ENCODE measurements around the gene CCDC150.
"Not testable (repeated sequence)": the region's sequence is repeated elsewhere in the genome, so short reads cannot be mapped to it uniquely, and the experiment has no call there.

CCDC150 gene

DNA sequence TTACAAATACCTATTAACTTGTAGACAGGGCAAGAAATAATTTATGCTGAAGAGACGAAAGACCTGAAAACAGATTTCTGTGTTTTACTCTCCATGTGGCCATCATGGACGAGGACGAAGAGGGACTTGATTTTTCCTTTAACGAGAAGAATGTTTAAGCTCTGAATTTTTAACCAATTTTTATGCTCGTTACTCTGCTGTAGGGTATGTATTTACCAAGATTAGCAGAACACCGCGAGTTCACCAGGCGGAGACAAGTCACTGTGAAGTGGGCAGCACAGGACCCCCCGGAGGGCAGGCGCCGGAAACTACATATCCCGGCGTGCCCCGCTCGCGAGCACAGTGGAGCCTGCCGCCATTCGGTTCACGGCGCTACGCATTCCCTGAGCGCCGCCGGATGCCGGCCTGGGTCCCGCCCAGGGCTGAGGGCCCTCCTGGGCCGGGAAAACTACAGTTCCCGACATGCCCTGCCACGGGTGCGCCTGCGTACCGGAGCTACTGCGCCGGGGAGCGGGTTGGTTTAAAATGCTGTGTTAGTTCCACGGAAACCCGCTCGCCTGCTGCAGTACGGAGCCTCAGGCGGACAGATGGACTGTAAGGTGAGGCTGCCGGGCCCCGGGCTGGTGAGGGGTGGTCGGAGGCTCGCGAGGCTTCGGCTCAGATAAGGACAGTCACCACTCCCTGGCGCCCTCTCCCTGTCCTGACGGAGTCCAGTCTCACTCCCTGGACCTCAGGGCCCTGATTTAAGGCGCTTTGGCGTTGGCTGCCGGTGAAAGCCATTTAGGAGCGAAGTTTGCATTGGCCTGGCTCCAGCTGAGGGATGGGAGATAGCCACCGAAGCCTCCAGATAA is at the start of gene CCDC150:
Gene CCDC150 (plus strand): TSS at position 536 of the 851 bp plus-strand sequence. CDS start 52 bp downstream, at position 588.
- peak; percentile 79 to 92 (median 86) for DNase-seq

DNA sequence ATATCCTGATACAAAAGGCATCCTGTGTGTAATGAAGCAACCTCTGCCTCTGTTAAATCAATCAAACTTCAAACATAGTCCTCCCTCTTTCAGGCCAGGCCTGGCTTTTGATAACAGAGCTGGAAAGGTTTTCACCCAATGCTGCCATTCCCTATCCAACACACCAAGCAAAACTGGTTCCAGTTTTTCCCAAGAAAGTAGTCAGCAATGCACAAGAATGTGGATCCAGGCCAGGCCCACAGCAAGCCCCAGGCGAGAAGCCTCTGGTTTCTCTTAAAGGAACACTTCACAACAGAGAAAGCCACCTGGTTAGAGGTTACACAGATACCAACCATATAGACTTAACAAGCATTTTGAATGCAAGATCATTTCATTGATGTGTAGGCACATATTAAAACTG is 49.2 kb upstream of the CCDC150 start:
- no peak for DNase-seq

DNA sequence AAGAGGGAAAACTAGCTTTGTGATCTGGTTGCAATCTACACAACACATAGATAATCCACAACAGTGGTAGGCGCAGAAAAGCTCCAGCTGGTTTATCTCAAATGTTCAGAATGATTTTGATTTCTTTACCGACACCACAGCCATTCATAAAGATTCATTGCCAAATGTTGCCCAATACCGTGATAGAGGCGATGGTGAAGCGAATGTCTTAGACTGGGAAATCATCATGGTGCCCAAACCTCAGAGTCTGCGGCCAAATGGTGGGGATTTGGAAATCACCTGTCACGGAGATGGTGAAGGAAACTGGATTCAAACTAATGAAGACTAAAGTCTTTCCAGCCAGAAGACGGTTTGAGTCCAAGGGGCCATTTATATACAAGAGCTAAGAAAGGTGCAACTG is 48.5 kb upstream of the CCDC150 start:
- no peak for DNase-seq

DNA sequence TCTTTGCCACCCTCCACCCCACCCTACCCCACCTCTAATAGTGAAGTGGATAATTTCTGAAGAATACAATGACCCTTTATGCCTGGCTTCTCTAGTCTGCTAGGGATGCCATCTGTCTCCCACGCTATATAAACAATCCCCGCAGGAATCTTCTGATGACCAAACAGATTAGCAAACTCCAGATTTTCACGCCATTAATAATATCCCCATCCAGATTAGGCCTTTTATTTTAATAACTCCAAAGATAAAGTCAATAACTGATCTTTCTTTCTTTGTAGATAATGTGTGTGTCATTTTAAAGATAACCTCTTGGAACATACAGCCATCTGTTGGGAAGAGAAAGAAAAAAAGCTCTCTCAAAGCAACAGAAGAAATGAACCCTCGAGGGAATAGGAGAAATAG is 47.9 kb upstream of the CCDC150 start:
- no peak for DNase-seq

DNA sequence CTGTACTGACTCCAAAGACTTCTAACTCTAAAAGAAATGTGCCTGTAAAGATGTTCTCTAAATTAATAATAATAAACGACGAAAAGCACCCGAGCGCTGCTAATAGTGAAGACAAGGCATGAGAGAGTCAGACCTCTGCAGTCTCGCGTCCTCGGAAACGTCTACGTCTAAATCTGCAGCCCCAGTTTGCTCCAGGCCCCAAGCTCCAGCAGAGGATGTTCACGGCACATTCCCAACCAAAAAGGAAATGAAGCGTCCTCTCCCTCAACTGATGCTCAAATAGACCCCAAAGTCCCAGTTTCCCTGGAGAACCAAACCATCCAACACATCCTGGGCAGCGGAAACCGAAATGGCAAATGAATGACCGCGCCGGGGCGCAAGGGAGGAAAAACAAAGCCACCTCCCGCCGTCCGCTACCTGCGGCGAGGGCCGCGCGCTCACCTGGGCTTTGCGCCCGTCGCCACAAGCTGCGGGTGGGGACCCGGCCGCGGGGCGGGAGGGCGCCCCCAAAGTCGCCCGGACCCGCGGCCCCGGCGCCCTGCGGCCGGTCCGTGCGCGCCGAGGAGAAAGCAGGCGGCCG is 47.1 kb upstream of the CCDC150 start:
- no peak for DNase-seq

DNA sequence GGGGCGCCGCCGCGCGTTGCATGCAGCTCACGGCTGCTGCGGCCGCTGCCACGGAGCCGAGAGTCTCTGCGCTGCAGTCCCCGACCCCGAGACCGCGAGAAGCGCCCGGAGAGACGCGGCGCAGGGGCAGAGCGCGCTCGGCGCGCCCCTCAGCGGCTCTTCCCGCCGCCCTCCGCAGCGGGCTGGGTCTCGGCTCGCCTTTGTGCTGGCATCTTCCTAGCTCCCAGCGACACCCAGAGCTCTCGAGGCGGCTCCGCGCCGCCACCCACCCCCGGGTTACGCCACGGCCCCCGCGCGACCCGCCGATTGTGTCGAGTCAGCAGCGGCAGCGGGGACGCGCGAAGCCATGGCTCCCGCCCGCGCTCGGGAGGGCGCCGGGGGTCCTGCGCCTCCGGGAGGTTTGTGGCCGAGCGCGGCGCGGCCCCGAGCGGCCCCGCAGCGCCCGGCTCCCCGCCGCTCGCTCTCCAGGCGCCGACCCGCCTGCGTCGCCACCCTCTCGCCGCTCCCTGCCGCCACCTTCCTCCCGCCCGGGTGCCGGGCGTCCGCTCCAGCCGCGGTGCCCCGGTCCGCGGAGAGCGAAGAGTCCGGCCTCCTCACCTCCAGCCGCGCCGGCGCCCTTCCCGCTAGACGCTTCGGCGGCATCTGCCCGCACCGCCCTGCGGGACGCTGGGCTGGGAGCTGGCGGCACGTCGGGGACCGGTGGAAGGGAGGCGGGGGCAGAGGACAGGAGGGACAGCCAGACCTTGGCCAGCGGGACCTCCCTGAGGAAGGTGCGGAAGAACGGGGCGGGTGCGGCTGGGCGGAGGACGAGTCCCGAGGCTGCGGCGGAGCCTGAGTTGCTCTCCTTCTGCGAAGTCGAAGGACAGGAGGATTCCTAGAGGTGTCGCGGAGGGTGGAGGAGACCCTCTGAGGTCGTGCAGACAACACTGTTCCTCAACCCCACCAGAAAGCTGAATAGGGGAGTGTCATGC is 46.3 kb upstream of the CCDC150 start, which contains the start of gene HECW2:
Gene HECW2 (minus strand): TSS at position 644 of the 971 bp plus-strand sequence.
- no peak for DNase-seq

DNA sequence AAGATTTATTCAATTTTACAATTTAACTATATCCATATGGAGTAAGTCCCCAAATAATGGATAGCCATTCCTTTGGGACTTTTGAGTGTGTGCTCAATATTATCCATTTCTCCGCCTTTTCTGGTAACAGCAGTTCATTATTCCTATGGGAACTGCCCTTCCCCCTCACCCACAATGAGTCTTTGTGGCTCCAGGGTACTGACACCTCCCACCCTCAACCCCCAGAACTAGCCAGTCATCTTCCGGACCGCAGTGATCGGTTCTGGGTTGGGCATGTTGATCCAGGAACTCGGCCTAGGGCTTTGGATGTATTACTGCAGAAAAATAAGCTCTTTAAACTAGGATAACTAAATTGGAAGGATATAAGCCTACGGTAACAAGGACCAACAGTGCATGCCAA is 45.4 kb upstream of the CCDC150 start:
- DNase-seq = no peak

DNA sequence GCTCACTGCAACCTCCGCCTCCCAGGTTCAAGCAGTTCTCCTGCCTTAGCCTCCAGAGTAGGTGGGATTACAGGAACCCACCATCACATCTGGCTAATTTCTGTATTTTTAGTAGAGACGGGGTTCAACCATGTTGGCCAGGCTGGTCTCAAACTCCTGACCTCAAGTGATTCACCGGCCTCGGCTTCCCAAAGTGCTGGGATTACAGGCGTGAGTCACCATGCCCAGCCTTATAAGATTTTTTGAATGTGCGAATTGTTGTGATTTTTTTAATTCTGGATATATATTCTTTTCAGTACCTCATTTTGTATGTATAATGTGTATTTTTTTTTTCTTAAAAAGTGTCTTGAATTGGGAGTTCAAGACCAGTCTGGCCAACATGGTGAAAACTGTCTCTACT is 42.0 kb upstream of the CCDC150 start:
- no peak for DNase-seq

DNA sequence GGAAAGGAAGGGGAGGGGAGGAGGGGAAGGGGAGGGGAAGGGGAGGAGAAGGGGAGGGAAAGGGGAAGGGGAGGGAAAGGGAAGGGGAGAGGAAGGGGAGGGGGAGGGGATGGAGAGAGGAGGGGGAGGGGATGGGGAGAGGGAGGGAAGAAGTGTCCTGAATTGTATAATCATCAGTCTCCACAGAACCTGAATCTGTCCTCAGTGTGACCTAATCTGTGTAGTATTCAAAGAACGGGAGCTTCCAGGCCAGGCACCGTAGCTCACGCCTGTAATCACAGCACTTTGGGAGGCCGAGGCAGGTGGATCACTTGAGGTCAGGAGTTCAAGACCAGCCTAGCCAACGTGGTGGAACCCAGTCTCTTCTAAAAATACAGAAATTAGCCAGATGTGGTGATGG is 41.1 kb upstream of the CCDC150 start:
- DNase-seq = no peak

DNA sequence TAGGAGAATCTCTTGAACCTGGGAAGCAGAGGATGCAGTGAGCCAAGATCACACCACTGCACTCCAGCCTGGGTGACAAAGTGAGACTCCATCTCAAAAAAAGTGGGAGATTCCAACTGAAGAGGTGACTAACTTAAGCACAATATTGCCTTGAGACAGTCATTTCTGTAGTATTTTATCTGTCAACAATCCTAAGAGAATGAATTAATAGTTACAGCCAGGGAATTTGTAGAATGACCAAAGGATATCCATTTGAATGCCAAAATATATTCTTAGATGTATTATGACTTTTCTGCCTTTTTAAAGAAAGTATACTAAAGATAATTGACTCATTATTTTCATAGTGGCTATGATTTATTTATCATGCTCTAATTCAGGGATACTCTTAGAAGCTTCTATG is 40.7 kb upstream of the CCDC150 start:
- DNase-seq = no peak

DNA sequence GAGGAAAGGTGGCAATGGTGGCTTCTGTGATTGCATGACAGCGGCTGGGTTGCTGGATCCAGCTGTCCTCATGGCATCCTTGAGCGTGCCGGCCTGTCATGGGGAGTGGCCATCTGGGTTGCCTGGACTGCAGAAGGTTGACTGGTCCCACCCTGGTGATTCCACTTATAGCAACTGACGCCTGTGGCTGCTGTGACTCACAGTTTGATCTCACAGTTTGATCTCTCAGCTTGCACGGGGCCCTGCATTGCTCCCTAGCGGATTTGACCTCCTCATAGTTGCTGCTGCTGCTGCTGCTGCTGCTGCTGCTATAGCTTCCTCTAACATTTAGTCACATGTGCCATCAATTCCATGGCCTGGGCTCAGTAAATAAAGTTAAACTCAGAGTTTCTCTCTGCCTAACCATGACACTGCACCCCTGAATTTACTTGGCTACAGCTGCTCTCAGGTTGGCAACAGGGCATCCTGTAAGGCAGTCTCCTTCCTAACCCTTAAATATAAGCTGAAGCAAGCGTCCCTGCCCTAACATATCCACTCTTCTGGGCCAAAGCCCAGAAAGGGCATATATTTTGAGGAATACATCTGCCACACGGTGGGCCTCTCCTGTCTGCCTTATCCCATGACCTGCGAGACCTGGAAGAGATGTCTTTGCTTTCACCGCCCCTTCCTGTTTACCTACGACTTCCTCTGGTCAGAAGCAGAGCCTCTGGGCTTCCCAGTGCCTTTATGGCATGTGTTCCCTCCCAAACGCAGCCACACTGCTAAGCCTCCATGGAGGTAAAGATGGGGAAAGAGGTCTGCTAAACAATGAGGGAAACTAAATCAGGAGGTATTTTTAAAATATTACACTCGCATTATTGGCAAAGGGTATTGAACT is 37.8 kb upstream of the CCDC150 start:
- no peak for DNase-seq

DNA sequence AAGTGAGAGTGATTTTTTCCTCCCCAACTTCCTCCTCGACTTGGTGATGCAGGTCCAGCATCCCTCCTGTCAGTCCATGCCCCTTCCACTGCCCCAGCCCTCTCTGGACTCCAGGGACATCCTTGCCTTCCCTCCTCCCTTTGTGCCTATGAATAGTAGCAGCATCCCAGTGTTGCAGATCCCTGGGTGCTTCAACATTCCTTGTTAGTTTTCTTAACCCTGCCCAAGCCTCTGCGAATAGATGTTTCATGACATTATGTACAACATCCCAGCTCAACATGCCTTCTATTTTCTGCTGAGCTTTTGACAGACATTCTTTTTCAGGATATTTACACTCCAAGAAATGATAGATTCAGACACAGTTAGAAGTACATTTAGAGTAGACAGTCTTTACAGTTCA is 35.3 kb upstream of the CCDC150 start:
- no peak for DNase-seq

DNA sequence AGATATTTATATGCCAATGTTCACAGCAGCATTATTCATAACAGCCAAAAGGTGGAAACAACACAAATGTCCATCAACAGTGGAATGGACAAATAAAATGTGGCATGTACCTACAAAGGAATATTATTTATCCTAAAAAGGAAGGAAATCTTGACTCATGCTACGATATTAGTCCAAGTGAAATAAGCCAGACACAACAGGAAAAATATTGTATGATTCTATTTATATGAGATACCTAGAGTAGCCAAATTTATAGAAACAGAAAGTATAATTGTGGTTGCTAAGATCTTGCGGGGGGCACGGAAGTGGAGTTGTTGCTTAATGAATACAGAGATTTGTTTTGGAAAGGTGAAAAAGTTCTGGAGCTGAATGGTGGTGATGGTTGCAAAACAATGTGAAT is 33.0 kb upstream of the CCDC150 start:
- no peak for DNase-seq

DNA sequence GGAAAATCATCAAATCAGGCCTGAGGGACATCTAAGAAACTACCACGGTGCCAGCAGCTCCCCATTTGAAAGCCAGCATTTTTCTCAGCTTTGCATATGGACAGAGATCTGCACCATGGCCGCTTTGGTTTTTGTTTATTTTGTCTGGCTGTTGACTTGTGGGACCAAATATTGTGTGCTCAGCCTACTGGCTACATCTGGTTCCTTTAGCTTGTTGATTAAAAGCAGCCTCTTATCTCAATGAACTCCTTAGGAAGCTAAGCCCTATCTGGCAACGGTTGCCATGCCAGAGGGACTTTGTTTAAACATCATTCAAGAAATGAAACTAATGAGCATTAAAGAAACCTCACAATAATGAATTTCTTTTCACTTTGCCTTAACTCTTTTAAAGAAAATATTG is 32.4 kb upstream of the CCDC150 start:
- no peak for DNase-seq

DNA sequence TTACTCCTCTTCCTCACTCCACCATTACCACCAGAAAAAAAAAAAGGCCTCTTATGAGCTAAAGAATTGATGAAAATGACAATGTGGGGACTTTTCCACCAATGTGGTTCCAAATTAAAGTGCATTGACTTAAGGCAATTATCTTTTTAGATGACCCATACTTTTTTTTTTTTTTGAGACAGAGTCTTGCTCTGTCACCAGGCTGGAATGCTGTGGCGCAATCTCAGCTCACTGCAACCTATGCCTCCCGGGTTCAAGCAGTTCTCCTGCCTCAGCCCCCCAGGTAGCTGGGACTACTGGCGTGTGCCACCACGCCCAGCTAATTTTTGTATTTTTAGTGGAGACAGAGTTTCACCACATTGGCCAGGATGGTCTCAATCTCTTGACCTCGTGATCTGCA is 31.6 kb upstream of the CCDC150 start:
- DNase-seq = not testable (repeated sequence)

DNA sequence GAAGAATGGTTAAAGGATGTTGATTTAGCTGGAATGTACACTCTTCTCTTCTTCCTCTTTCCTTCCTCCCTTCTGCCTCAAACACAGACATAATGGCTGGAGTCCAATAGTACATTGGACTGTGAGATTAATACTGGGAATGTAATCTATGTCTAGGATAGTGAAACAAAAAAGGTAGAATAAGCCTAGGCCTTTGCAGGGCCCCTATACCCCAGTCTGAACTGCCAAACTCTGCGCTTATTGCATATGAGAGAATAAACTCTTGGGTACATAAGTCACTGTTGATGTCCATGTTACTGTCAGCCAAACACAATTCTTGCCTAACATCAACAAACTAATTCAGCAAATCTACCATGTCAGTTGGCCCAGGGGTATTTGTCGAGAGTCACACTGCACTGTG is 29.7 kb upstream of the CCDC150 start:
- no peak for DNase-seq

DNA sequence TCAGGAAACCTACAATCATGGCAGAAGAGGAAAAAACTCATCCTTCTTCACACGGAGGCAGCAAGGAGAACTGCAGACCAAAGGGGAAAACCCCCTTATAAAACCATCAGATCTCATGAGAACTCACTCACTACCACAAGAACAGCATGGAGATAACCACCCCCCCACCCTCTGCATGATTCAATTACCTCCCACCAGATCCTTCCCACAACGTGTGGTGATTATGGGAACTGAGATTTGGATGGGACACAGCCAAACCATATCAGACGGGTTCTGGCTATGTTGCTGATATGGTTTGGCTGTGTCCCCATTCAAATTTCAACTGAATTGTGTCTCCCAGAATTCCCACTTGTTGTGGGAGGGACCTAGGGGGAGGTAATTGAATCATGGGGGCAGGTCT is 28.7 kb upstream of the CCDC150 start:
- DNase-seq = no peak

DNA sequence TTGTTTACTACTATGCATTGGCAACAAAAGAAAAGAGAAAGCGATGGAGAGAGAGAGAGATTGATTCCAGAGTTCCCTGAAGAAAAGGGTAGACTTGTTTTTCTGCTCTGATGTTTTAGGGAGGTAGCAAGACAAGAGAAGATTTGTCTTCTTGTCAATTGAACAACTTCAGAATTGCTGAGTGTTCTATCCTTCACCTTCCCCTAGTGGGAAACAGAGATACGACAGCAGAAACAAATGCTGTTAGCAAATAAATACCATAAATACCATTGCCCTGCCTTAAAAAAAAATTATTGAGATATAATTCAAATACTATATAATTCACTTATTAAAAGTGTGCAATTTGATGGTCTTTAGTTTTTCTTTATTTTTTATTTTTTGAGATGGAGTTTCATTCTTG is 26.2 kb upstream of the CCDC150 start:
- DNase-seq = no peak

DNA sequence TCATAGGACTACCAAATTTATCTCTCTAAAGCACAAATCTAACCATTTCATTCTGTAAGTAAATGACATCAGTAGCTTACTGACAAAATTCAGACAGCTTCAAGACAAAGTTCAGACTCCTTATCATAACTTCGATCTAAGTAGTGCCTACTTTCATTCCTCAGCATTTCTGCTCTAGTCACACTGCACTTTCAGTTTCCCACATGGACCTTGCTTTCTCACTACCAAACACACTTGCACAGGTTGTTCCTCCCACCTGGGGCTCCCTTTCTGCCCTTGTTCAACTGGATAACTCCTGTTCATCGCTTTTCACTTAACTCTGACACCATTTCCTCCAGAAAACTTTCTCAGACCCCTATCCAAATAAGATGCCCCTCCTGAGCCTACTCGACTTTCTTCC is 22.1 kb upstream of the CCDC150 start:
- no peak for DNase-seq

DNA sequence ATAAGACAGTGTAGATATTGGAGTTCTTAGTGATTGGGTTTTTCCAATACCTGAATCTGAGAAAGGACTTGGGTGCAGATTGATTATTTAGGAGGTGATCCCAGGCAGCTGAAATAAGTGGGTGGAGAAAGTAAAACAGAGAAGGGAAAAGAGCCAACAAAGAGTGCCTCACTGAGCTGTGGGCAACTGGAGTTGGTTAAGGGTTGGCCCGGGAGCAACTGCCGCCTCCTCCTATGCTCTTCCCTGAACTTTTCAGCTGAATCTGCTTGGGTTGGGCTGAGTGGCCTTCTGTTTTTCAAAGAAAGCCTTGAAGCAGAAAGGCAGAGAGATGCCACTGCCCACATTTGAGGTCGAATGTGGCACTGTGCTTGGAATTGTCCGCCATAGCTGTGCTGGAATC is 20.9 kb upstream of the CCDC150 start:
- DNase-seq = no peak

DNA sequence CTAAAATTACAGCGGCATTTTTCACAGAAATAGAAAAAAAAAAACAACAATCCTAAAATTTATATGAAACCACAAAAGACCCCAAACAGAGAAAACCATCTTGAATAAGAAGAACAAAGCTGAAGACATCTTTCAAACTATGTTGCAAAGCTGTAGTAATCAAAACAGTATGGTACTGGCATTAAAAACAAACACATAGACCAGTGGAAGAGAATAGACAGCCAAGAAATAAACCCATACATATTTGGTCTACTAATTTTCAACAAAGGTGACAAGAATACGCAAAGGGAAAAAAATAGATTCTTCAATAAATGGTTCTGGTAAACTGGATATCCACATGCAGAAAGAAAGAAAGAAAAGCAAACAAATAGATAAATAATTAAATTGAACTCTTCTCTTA is 9.0 kb upstream of the CCDC150 start:
- no peak for DNase-seq

DNA sequence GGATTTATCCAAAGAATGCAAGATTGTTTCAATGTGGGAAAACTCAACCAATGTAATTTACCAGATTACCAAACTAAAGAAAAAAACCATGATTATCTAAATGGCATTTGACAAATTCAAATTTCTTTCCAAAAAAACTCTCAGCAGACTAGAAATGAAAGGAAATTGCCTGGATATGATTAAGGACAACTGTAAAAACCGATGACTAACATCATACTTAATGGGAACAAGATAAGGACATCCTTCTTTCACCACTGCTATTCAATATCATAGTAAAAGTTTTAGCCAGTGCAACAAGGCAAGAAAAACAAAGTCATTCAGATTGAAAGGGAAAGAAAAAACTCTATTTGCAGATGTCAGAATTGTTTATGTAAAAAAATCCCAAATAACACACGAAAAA is 4.4 kb upstream of the CCDC150 start:
- DNase-seq = no peak

All from activated naive CD4-positive, alpha-beta T cell (primary cell).